ENCODE data around the gene TRIM69. TPM values are rescaled to one million over a fixed set of nuclear protein-coding genes. Genes with fewer than 3 reads are reported as not detected.
"Not testable (repeated sequence)": the region's sequence is repeated elsewhere in the genome, so short reads cannot be mapped to it uniquely, and the experiment has no call there.

Gene TRIM69
- total RNA-seq, 1 donor from 2014 or later = 37.2 TPM

- Histone ChIP-seq H3K79me2 (ENCODE audit: insufficient read depth, low read length) (peaks cover 9% of the 10 kb centered on the region), H3K36me3 (ENCODE audit: insufficient read depth, low read length) (no peaks in the 10 kb centered on the region), H3K4me1 (ENCODE audit: insufficient read depth, low read length) (peaks cover 25% of the 10 kb centered on the region), H3K9ac (ENCODE audit: low read length) (no peak overlapping the region), H3K9me3 (ENCODE audit: insufficient read depth, low read depth, low read length) (no peaks in the 10 kb centered on the region), H3K27ac (ENCODE audit: low read depth, low read length) (peak overlapping the region; percentile 87), H2AFZ (ENCODE audit: low read depth, low read length) (no peak overlapping the region), H4K20me1 (ENCODE audit: insufficient read depth, low read length) (no peaks in the 10 kb centered on the region), H3K27me3 (ENCODE audit: insufficient read depth, low read length) (no peaks in the 10 kb centered on the region), H3K4me3 (ENCODE audit: insufficient read depth, low read depth, low read length) (no peak overlapping the region), H3K4me2 (ENCODE audit: low read length) (no peak overlapping the region)
- Mint-ChIP-seq H3K4me3 (ENCODE audit: unreplicated experiment) (no peak overlapping the region), H3K36me3 (ENCODE audit: low read depth, unreplicated experiment) (no peaks in the 10 kb centered on the region), H3K4me1 (ENCODE audit: low read depth, unreplicated experiment) (peaks cover 22% of the 10 kb centered on the region), H3K27ac (ENCODE audit: unreplicated experiment) (peak overlapping the region; percentile 96), H3K9me3 (ENCODE audit: unreplicated experiment) (no peaks in the 10 kb centered on the region), H3K27me3 (ENCODE audit: low read depth, unreplicated experiment) (no peaks in the 10 kb centered on the region)
- DNase-seq (ENCODE audit: low read depth) = no peak
- no peak for FAIRE-seq
- TF ChIP-seq EZH2 (IDR thresholded peaks at IDR 0.05; ENCODE audit: insufficient read depth, low read length) = no peak
- TF ChIP-seq CTCF (IDR thresholded peaks at IDR 0.05; ENCODE audit: insufficient read depth, low read depth, low read length) = no peak
Observed at GRCh38 chr15:44727485-44728231, 8.7 kb upstream of the TRIM69 start.

GRCh38 chr15:44728232-44728575 is 8.1 kb upstream of the TRIM69 start:
- Histone ChIP-seq H2AFZ (ENCODE audit: low read depth, low read length) (peak overlapping the region; percentile 38), H3K9ac (ENCODE audit: low read length) (peak overlapping the region; percentile 94), H3K4me2 (ENCODE audit: low read length) (peak overlapping the region; percentile 97), H3K4me3 (ENCODE audit: insufficient read depth, low read depth, low read length) (peak overlapping the region; percentile 89), H3K4me1 (ENCODE audit: insufficient read depth, low read length) (peaks cover 25% of the 10 kb centered on the region), H3K27ac (ENCODE audit: low read depth, low read length) (peak overlapping the region; percentile 87)
- H3K36me3 ChIP-seq (ENCODE audit: insufficient read depth, low read length); H3K36me3 Mint-ChIP-seq (ENCODE audit: low read depth, unreplicated experiment); FAIRE-seq; H3K9me3 Mint-ChIP-seq (ENCODE audit: unreplicated experiment); DNase-seq (ENCODE audit: low read depth); H3K27me3 Mint-ChIP-seq (ENCODE audit: low read depth, unreplicated experiment); H4K20me1 ChIP-seq (ENCODE audit: insufficient read depth, low read length); H3K9me3 ChIP-seq (ENCODE audit: insufficient read depth, low read depth, low read length); H3K79me2 ChIP-seq (ENCODE audit: insufficient read depth, low read length); H3K27me3 ChIP-seq (ENCODE audit: insufficient read depth, low read length): not testable (repeated sequence)
- peak overlapping the region; percentile 96 for H3K27ac Mint-ChIP-seq (ENCODE audit: unreplicated experiment)
- peak overlapping the region; percentile 94 for H3K4me3 Mint-ChIP-seq (ENCODE audit: unreplicated experiment)
- peaks cover 22% of the 10 kb centered on the region for H3K4me1 Mint-ChIP-seq (ENCODE audit: low read depth, unreplicated experiment)

GRCh38 chr15:44728576-44729407 is 7.5 kb upstream of the TRIM69 start:
- peak overlapping the region; percentile 89 for H3K4me3 ChIP-seq (ENCODE audit: insufficient read depth, low read depth, low read length)
- H2AFZ ChIP-seq (ENCODE audit: low read depth, low read length) = peak overlapping the region; percentile 96
- DNase-seq (ENCODE audit: low read depth) (peak; percentile 98), FAIRE-seq (no peak)
- Mint-ChIP-seq H3K9me3 (ENCODE audit: unreplicated experiment) (no peaks in the 10 kb centered on the region), H3K27ac (ENCODE audit: unreplicated experiment) (peak overlapping the region; percentile 96), H3K36me3 (ENCODE audit: low read depth, unreplicated experiment) (no peaks in the 10 kb centered on the region), H3K4me1 (ENCODE audit: low read depth, unreplicated experiment) (peaks cover 22% of the 10 kb centered on the region), H3K4me3 (ENCODE audit: unreplicated experiment) (peak overlapping the region; percentile 94), H3K27me3 (ENCODE audit: low read depth, unreplicated experiment) (no peaks in the 10 kb centered on the region)
- no peaks in the 10 kb centered on the region for H3K27me3 ChIP-seq (ENCODE audit: insufficient read depth, low read length)
- H4K20me1 ChIP-seq (ENCODE audit: insufficient read depth, low read length) = no peaks in the 10 kb centered on the region
- H3K27ac ChIP-seq (ENCODE audit: low read depth, low read length) = peak overlapping the region; percentile 87
- peak overlapping the region; percentile 94 for H3K9ac ChIP-seq (ENCODE audit: low read length)
- H3K79me2 ChIP-seq (ENCODE audit: insufficient read depth, low read length) = peaks cover 9% of the 10 kb centered on the region
- H3K9me3 ChIP-seq (ENCODE audit: insufficient read depth, low read depth, low read length) = no peaks in the 10 kb centered on the region
- peaks cover 25% of the 10 kb centered on the region for H3K4me1 ChIP-seq (ENCODE audit: insufficient read depth, low read length)
- peak overlapping the region; percentile 97 for H3K4me2 ChIP-seq (ENCODE audit: low read length)
- H3K36me3 ChIP-seq (ENCODE audit: insufficient read depth, low read length) = no peaks in the 10 kb centered on the region
- TF ChIP-seq CTCF (IDR thresholded peaks at IDR 0.05; ENCODE audit: insufficient read depth, low read depth, low read length) = no peak
- no peak for TF ChIP-seq EZH2 (IDR thresholded peaks at IDR 0.05; ENCODE audit: insufficient read depth, low read length)

Data from astrocyte (in vitro differentiated cells and primary cell).